Trophoblast cell (in vitro differentiated cells and primary cell): ENCODE results near the gene TEDC1.
A peak's percentile ranks its signal among the peaks of the same experiment; 100 is the strongest.

Experiments used
- DNase-seq, 2 donors: peaks; one replicate each; pipeline ENCODE4 v3.0.0-alpha.2; 2016
- H2AFZ ChIP-seq: 2 replicates; pipeline ENCODE4 v1.6.1; 2013; ENCODE audit warnings: low read length, moderate library complexity, mild to moderate bottlenecking; ENCODE audit not compliant: insufficient read depth, poor library complexity
- H2AK5ac ChIP-seq: 2 replicates; pipeline ENCODE4 v1.6.1; 2013; ENCODE audit warnings: mild to moderate bottlenecking, low read length
- H2BK120ac ChIP-seq: 2 replicates; pipeline ENCODE4 v1.6.1; 2013; ENCODE audit warnings: low read length, mild to moderate bottlenecking, moderate library complexity; ENCODE audit not compliant: insufficient read depth, poor library complexity
- H2BK12ac ChIP-seq: 2 replicates; pipeline ENCODE4 v1.6.1; 2013; ENCODE audit warnings: mild to moderate bottlenecking, low read length, moderate library complexity
- H2BK5ac ChIP-seq: 2 replicates; pipeline ENCODE4 v1.6.1; 2013; ENCODE audit warnings: low read length, low read depth, moderate library complexity, mild to moderate bottlenecking; ENCODE audit not compliant: poor library complexity
- H3K14ac ChIP-seq: 2 replicates; pipeline ENCODE4 v1.6.1; 2013; ENCODE audit warnings: mild to moderate bottlenecking, low read length
- H3K18ac ChIP-seq: 2 replicates; pipeline ENCODE4 v1.6.1; 2013; ENCODE audit warnings: mild to moderate bottlenecking, low read length
- H3K23ac ChIP-seq: 2 replicates; pipeline ENCODE4 v1.6.1; 2013; ENCODE audit warnings: low read length
- H3K27ac ChIP-seq: 2 replicates; pipeline ENCODE4 v1.5.1; 2013; ENCODE audit warnings: low read depth, mild to moderate bottlenecking, inconsistent platforms, low read length, moderate library complexity
- H3K27me3 ChIP-seq: 2 replicates; pipeline ENCODE4 v1.6.1; 2013; ENCODE audit warnings: inconsistent platforms, mild to moderate bottlenecking, low read length, moderate library complexity; ENCODE audit not compliant: insufficient read depth
- H3K36me3 ChIP-seq, 2 experiments: 1 replicate in 1 of 2; 2 replicates in 1 of 2; pipeline ENCODE4 v1.6.1; 2013; ENCODE audit warnings: low read length in 2 of 2, mild to moderate bottlenecking in 2 of 2, moderate library complexity in 1 of 2; ENCODE audit not compliant: insufficient read depth in 2 of 2, control insufficient read depth in 1 of 2
- H3K4ac ChIP-seq: 2 replicates; pipeline ENCODE4 v1.6.1; 2013; ENCODE audit warnings: low read depth, mild to moderate bottlenecking, low read length, moderate library complexity
- H3K4me1 ChIP-seq, 2 experiments: 1 replicate in 1 of 2; 2 replicates in 1 of 2; pipeline ENCODE4 v1.6.1; 2013; ENCODE audit warnings: low read length in 2 of 2, mild to moderate bottlenecking in 2 of 2, moderate library complexity in 1 of 2; ENCODE audit not compliant: insufficient read depth in 2 of 2, control insufficient read depth in 1 of 2
- H3K4me2 ChIP-seq: 2 replicates; pipeline ENCODE4 v1.6.1; 2013; ENCODE audit warnings: inconsistent platforms, mild to moderate bottlenecking, low read length, moderate library complexity
- H3K4me3 ChIP-seq: 2 replicates; pipeline ENCODE4 v1.5.1; 2013; ENCODE audit warnings: mild to moderate bottlenecking, low read depth, low read length, inconsistent platforms
- H3K79me1 ChIP-seq: one replicate; pipeline ENCODE4 v1.6.1; 2013; ENCODE audit warnings: low read length
- H3K79me2 ChIP-seq: 2 replicates; pipeline ENCODE4 v1.6.1; 2013; ENCODE audit warnings: low read length, mild to moderate bottlenecking; ENCODE audit not compliant: control insufficient read depth, insufficient read depth, poor library complexity
- H3K9ac ChIP-seq: 2 replicates; pipeline ENCODE4 v1.6.1; 2013; ENCODE audit warnings: mild to moderate bottlenecking, low read length
- H3K9me3 ChIP-seq: 2 replicates; pipeline ENCODE4 v1.6.1; 2013; ENCODE audit warnings: low read depth, mild to moderate bottlenecking, control low read depth, inconsistent platforms, low read length; ENCODE audit not compliant: insufficient read depth
- H4K12ac ChIP-seq: 2 replicates; pipeline ENCODE4 v1.6.1; 2013; ENCODE audit warnings: low read depth, mild to moderate bottlenecking, low read length, moderate library complexity
- H4K8ac ChIP-seq: 2 replicates; pipeline ENCODE4 v1.6.1; 2013; ENCODE audit warnings: low read depth, mild to moderate bottlenecking, low read length, moderate library complexity
- H4K91ac ChIP-seq: one replicate; pipeline ENCODE4 v1.6.1; 2013; ENCODE audit warnings: low read depth, mild to moderate bottlenecking, low read length, moderate library complexity
- WGBS: extraction: QIAGEN DNeasy Blood & Tissue Kit; methylation state at CpG from one replicate; pipeline ENCODE4 v1.1.7; 2013; ENCODE audit warnings: missing lambda C conversion rate; ENCODE audit not compliant: insufficient read length, insufficient coverage; ENCODE audit errors: extremely low coverage; 5-methylcytosine and 5-hydroxymethylcytosine counted together

Gene TEDC1

DNA sequence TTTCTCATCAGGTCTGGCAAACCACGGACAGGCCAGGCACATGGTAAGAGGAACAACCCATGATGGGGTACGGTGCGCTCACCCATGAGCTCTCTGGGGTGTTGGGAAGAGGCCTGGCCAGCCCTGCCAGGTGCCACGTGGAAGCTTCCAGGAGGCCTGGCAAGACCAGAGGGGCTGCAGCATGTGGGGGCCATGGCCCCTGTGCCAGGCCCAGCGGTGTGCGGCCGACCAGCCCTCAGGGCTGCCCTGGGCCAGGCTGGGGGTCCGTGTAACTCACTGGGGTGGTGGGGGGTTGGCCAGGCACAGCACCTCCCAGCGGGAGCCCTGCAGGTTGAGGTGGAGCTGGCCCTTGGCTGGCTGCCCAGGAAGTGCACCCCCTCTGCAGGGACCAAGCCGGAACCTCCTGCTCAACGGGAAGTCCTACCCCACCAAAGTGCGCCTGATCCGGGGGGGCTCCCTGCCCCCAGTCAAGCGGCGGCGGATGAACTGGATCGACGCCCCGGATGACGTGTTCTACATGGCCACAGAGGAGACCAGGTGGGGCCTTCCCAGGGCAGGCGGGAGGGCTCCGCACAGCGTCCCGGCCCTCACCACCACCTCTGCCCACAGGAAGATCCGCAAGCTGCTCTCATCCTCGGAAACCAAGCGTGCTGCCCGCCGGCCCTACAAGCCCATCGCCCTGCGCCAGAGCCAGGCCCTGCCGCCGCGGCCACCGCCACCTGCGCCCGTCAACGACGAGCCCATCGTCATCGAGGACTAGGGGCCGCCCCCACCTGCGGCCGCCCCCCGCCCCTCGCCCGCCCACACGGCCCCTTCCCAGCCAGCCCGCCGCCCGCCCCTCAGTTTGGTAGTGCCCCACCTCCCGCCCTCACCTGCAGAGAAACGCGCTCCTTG is 21.3 kb upstream of the TEDC1 start:
- H3K14ac ChIP-seq, result no peak overlapping the region
- H3K4me2 ChIP-seq, result no peak overlapping the region
- H3K23ac ChIP-seq, result no peak overlapping the region
- no peak overlapping the region for H3K4ac ChIP-seq
- H3K27me3 ChIP-seq, result peaks cover under 1% of the 10 kb centered on the region
- H3K9ac ChIP-seq, result no peak overlapping the region
- H3K4me3 ChIP-seq, result no peak overlapping the region
- H2BK120ac ChIP-seq, result no peak overlapping the region
- H3K79me2 ChIP-seq, result no peaks in the 10 kb centered on the region
- DNase-seq, result no peak
- no peak overlapping the region for H2BK5ac ChIP-seq
- no CpG with 5 or more reads among the region's 54 CpGs for WGBS
- peaks cover 7 to 12% of the 10 kb centered on the region in 2 experiments for H3K4me1 ChIP-seq
- peaks cover 3% of the 10 kb centered on the region for H3K9me3 ChIP-seq
- no peak overlapping the region for H4K91ac ChIP-seq
- H4K8ac ChIP-seq, result no peak overlapping the region
- no peak overlapping the region for H2AK5ac ChIP-seq
- H3K18ac ChIP-seq, result no peak overlapping the region
- H3K36me3 ChIP-seq, result peaks cover 55 to 59% of the 10 kb centered on the region in 2 experiments
- no peak overlapping the region for H2BK12ac ChIP-seq
- no peak overlapping the region for H3K27ac ChIP-seq
- peaks cover 6% of the 10 kb centered on the region for H3K79me1 ChIP-seq
- H4K12ac ChIP-seq, result no peak overlapping the region
- no peak overlapping the region for H2AFZ ChIP-seq

- Histone ChIP-seq H2BK12ac (no peak overlapping the region), H3K4ac (no peak overlapping the region), H3K14ac (no peak overlapping the region), H3K27me3 (peaks cover 9% of the 10 kb centered on the region), H3K79me1 (peaks cover 7% of the 10 kb centered on the region), H3K23ac (no peak overlapping the region), H2BK120ac (peak overlapping the region; percentile 14), H4K8ac (no peak overlapping the region), H3K9me3 (no peaks in the 10 kb centered on the region), H3K36me3 (peaks cover 46 to 50% of the 10 kb centered on the region in 2 experiments), H3K4me3 (no peak overlapping the region), H3K9ac (no peak overlapping the region), H3K4me1 (peaks cover 8 to 20% of the 10 kb centered on the region in 2 experiments), H4K91ac (peak overlapping the region; percentile 42), H4K12ac (no peak overlapping the region), H2BK5ac (peak overlapping the region; percentile 3), H3K4me2 (no peak overlapping the region), H3K27ac (no peak overlapping the region), H3K79me2 (no peaks in the 10 kb centered on the region), H2AK5ac (no peak overlapping the region), H3K18ac (no peak overlapping the region), H2AFZ (no peak overlapping the region)
- no CpG with 5 or more reads among the region's 34 CpGs for WGBS
- peak; percentile 71 to 79 for DNase-seq
Observed at GRCh38 chr14:105470350-105471296, 20.4 kb upstream of the TEDC1 start.

DNA sequence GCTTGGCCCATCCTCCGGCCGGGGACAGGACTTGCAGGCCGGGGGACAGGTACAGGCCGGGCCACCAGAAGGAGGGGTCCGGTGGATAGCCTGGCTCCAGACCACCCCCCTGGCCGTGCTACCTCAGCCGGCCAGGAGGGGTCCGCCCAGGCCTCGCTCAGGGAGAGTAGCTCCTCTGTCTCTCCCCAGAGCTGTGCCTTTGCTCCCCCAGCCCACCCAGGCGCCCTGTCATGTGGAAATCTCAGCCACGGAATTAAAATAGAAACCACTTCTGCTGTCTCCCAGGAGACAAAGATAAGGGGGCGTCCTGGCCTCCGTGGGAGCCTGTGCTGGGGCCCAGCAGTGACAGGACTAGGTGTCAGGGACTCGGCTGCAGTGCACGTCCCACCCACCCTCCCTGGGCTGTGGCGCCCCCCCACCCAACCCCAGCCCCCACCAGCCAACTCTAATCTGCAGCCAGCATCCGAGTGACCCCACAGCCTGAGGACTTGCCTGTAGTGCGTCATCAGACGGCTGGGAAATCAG is 19.7 kb upstream of the TEDC1 start:
- Histone ChIP-seq H3K4ac (no peak overlapping the region), H3K79me1 (peaks cover 7% of the 10 kb centered on the region), H3K4me3 (no peak overlapping the region), H3K9me3 (no peaks in the 10 kb centered on the region), H3K27ac (peak overlapping the region; percentile 47), H2BK12ac (no peak overlapping the region), H3K18ac (no peak overlapping the region), H3K79me2 (no peaks in the 10 kb centered on the region), H4K12ac (no peak overlapping the region), H3K27me3 (peaks cover 13% of the 10 kb centered on the region), H3K9ac (no peak overlapping the region), H3K36me3 (peaks cover 39 to 42% of the 10 kb centered on the region in 2 experiments), H3K23ac (no peak overlapping the region), H3K14ac (no peak overlapping the region), H3K4me1 (peaks cover 10 to 23% of the 10 kb centered on the region in 2 experiments), H2BK5ac (no peak overlapping the region), H2AFZ (no peak overlapping the region), H4K8ac (no peak overlapping the region), H2AK5ac (no peak overlapping the region), H3K4me2 (no peak overlapping the region), H2BK120ac (no peak overlapping the region), H4K91ac (peak overlapping the region; percentile 42)
- no peak for DNase-seq
- WGBS, result no CpG with 5 or more reads among the region's 19 CpGs

DNA sequence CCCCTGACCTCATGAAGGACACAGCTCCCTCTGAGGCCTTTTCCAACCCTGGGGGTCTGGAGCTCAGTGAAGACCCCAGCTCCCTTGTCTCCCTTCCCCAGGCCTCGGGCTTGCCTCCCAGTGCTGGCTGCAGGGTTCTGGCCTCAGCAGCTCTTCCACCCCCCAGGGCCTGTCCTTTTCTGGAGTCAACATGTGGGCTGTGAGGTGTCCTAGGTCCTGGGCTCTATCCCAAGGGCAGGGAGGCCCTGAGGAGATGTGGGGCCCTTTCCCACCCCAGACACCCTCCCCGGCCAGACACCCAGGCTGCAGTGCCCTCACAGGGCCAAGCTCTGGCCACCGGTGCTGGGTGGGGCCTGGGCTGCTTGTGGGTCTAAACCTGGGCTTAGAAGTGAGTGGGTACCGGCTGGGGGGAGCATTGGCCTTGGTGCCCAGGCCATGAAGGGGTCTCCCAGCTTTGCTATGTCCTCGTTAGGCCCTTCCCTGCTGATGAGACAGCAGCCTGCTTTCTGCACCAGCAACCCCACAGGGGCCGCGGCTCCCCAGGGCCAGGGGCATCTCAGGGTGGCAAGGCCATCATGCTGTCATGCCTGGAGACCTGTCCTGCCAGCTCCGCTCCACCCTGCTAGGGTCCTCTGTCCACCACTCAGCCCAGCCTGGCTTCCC is 19.1 kb upstream of the TEDC1 start:
- H3K36me3 ChIP-seq, result peaks cover 33 to 36% of the 10 kb centered on the region in 2 experiments

More for the DNA sequence above, 19.1 kb upstream of the TEDC1 start:
- Histone ChIP-seq H3K18ac (no peak overlapping the region), H3K4ac (no peak overlapping the region), H2BK12ac (no peak overlapping the region), H2AK5ac (no peak overlapping the region), H2BK120ac (peak overlapping the region; percentile 9), H2BK5ac (no peak overlapping the region), H3K14ac (peak overlapping the region; percentile 7), H3K23ac (no peak overlapping the region), H3K79me1 (peaks cover 7% of the 10 kb centered on the region), H3K79me2 (no peaks in the 10 kb centered on the region), H3K9me3 (no peaks in the 10 kb centered on the region), H3K9ac (no peak overlapping the region), H3K27me3 (peaks cover 13% of the 10 kb centered on the region), H3K4me1 (peaks cover 10 to 26% of the 10 kb centered on the region in 2 experiments), H3K4me3 (no peak overlapping the region), H4K12ac (no peak overlapping the region), H4K8ac (no peak overlapping the region), H2AFZ (no peak overlapping the region), H3K4me2 (no peak overlapping the region), H3K27ac (no peak overlapping the region), H4K91ac (peak overlapping the region; percentile 8)
- no CpG with 5 or more reads among the region's 8 CpGs for WGBS
- peak; percentile 35 to 45 for DNase-seq
